Measurements from ENCODE around the gene ARL4D.
"Not testable (repeated sequence)": the region's sequence is repeated elsewhere in the genome, so short reads cannot be mapped to it uniquely, and the experiment has no call there.

The ARL4D gene

DNA sequence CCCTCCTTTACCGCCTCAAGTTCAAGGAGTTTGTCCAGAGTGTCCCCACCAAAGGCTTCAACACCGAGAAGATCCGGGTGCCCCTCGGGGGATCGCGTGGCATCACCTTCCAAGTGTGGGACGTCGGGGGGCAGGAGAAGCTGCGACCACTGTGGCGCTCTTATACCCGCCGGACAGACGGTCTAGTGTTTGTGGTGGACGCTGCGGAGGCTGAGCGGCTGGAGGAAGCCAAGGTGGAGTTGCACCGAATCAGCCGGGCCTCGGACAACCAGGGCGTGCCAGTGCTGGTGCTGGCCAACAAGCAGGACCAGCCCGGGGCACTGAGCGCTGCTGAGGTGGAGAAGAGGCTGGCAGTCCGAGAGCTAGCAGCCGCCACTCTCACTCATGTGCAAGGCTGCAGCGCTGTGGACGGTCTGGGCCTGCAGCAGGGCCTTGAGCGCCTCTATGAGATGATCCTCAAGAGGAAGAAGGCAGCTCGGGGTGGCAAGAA, 1.1 kb downstream of the ARL4D start:
- no peak for DNase-seq

GRCh38 chr17:43400943-43401717, 2.3 kb downstream of the ARL4D start:
- DNase-seq = no peak

DNA sequence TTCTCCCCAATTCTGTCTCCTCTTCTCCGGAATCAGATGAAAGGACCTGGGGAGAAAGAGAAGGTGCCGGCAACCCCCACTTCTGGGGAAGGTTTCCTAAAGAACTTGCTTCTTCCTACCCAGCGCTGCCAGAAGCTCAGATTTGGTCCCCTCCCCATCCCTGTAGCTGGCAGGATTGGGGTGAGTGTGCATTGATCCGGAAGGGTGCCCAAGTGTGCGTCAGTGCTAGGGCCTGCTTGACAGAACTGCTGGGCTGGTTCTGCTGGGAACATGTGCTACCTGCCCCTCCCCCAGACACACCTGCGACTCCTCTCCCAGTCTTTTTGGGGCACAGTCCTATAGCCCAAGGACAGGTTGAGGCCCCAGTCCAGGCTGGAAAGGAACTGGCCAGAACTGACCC, 3.3 kb downstream of the ARL4D start:
- no peak for DNase-seq

DNA sequence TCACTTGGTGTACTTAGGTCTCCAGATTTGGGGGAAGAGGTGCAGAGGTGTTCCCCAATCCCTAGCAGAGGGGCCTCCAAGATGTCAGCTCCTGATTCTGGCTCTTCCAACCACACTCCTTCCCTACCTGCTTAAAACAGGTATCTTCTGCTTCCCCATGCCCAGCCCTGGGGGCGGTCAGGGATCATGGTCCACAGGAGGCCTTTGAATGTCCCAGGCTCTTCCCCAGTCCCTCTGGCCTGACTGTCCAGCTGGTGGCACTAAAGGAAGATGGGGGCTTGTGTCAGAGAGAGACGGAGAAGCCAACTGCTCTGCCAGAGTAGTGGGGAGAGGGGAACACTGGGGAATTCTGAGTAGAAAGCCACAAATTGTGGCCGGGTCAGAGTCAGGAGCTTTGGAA, 3.8 kb downstream of the ARL4D start:
- no peak for DNase-seq

DNA sequence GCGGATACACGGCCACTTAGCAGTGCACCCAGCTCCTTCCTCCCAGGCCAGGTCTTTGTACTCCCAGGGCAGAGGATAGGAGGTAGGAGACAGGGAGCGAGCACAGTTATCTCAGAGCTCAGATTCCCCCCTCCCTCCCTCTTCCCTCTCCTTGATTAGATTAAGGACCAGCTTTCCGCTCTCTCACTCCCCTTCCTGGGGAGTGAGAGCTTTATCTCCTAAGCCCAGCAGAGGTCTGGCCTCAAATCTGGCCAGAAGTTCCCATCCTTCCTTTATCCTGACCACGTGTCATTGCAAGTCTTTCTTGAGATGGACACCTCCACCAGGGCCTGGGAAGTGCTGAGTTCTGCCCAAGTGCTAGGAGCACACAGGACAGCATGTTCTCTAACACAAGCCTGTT, 5.1 kb downstream of the ARL4D start:
- DNase-seq = no peak

DNA sequence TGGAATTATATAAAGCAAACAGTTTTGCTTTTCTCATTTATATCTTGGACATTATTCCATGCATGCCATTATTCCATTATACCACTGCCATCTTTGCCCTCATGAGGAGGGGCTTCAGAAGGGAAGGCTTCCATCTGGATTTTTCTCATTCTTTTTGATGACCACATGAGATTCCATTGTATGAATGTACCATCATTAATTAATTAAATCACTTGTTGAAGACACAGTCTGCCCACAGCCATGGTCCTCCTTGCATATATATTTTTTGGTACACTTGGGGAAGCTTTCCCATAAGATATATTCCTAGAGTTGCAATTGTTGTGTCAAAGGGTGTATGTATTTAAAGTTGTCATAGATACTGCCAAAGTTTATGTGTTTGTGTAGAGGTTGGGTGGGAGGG, 7.1 kb downstream of the ARL4D start:
- DNase-seq = no peak

- DNase-seq = no peak
Observed at GRCh38 chr17:43406676-43407645, 8.2 kb downstream of the ARL4D start.

DNA sequence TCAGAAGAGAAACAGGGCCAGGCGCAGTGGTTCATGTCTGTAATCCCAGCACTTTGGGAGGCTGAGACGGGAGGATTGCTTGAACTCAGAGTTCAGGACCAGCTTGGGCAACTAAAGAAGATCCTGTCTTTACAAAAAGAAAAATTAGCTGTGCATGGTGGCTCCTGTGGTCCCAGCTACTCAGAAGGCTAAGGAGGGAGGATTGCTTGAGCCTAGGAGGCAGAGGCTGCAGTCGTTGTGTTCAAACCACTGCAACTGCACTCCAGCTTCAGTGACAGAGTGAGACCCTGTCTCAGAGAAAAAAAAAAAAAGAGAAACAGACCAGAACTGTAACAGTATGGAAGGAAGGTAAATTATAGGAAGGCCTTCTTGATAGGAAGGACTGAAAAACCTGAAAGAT, 10.3 kb downstream of the ARL4D start:
- no peak for DNase-seq

- no peak for DNase-seq
Observed at GRCh38 chr17:43410557-43411368, 12.0 kb downstream of the ARL4D start.

GRCh38 chr17:43411369-43411677, 12.5 kb downstream of the ARL4D start:
- DNase-seq = no peak

- DNase-seq = no peak
Observed at GRCh38 chr17:43411749-43412148, 13.0 kb downstream of the ARL4D start.

- DNase-seq = no peak
Observed at GRCh38 chr17:43412166-43412565, 13.4 kb downstream of the ARL4D start.

DNA sequence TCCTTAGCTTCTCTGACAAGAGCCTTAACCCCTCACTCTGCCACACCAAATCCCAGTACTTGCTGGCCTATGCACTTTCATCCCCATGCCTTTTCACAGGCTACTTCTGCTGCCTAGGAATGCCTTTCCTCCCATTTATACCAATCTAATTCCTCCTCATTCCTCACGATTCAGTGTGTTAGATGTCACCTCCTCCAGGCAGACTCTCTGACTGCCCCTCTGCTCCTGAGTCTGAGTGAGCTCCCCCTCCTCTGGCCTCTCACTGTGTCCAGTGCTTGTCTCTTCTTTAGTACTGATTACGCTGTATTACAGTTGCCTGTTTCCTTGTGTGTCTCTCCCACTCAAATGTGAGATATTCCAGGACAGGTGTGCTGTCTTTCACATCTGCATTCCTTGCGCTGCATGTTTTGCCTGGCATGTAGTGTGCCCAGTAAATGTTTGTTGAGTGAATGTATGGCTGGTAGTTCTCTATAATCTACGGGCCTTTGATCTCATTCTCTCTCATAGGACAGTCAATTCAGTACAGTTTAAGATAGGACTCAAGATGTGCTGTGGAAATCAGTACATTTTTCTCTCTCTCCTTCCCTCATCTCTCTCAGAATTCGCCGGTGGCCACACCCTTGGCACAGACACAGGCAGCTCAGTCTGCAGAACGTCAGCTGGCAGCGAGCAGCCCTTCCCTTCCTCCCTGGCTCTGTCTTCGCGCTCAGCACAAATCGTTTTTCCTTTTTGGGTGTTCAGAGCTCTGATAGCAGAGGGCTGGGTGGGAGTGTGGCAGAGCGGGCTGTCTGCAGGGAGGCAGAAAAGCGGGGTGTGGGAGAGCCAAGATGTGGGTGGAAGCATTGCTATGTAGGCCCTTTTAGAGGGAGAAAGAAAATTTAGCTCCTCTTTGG, 18.5 kb downstream of the ARL4D start:
- no peak for DNase-seq

DNA sequence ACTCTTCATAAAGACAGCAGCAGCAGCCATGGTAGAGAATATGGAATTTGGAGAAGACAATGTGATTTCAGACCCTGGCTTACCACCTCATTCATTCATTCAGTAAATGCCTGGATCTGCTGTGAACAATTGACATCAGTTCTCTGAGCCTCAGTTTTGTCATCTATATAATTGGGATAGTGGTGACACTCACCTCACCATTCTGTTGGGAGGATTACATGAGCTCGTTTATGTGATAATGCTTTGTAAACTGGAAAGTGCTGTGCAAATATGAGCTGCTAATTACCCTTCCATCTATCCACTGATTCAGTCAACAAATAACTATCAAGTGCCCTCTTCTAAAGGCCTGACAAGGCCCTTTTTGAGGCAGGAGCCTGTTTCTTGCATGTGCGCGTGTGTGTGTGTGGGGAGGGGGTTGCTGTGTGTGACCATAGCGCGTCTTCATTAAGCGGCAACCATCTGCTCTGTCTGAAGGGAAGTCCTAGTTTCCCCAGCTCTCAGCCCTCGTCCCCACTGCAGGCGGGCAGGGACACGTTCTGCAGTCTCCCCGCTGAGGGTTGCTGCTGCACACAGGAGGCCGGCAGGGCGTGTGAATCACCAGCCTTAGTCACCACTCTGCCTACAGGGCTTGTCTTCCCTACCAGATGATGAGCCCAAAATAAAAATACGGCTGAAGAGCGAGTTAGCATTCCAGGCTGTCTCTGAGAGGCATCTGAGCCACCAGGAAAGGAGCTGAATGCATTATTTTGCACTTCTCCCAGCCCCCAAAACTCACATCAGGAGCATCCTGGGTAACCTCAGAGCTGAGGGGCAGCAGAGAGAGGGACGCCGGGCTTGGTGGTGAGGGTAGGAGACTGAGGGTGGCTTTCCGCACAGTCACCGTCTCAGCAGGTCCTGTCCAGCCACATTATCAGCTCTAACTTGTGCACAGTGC, 19.9 kb downstream of the ARL4D start:
- peak in 1 of 2 donors; percentile 11 for DNase-seq

DNA sequence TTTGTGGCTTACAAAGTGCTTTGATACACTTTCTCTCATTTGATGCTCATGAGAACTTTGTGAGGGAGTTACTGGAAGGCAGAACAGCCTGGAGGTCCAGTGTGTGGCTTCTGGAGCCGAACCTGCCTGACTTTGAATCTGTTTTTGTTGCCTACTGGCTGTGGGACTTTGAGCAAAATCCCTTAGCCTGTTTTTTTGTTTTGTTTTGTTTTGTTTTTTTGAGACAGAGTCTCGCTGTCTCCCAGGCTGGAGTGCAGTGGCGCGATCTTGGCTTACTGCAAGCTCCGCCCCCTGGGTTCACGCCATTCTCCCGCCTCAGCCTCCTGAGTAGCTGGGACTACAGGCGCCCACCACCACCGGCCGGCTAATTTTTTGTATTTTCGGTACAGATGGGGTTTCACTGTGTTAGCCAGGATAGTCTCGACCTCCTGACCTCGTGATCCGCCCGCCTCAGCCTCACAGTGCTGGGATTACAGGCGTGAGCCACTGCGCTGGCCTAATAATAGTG, 20.6 kb downstream of the ARL4D start:
- DNase-seq = not testable (repeated sequence)

DNA sequence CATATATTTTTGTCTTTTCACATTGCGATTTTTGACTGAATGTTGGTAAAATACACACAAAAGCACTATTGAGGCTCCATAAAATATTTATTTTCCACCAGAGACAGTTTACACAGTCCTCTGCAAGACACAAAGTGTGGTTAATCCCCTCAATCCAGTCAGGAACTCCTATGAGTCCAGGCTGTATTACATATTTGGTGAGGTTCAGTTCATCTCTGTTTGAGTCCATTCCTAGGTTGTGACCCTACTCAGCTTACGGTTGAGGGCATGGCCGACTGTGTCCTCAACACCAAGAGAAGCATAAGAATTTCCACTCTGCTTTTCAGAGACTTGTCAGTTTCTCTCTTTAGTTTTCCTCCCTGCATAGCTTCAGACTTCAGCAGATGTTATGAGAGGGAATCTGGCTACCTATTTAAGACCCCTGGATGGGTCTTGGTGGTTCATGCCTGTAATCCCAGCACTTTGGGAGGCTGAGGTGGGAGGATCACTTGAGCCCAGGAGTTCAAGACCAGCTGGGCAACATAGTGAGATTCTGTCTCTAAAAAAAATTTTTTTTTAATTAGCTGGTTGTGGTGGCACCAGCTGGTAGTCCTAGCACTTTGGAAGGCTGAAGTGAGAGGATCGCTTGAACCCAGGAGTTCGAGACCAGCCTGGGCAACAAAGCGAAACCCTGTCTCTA, 25.1 kb downstream of the ARL4D start:
- no peak for DNase-seq

DNA sequence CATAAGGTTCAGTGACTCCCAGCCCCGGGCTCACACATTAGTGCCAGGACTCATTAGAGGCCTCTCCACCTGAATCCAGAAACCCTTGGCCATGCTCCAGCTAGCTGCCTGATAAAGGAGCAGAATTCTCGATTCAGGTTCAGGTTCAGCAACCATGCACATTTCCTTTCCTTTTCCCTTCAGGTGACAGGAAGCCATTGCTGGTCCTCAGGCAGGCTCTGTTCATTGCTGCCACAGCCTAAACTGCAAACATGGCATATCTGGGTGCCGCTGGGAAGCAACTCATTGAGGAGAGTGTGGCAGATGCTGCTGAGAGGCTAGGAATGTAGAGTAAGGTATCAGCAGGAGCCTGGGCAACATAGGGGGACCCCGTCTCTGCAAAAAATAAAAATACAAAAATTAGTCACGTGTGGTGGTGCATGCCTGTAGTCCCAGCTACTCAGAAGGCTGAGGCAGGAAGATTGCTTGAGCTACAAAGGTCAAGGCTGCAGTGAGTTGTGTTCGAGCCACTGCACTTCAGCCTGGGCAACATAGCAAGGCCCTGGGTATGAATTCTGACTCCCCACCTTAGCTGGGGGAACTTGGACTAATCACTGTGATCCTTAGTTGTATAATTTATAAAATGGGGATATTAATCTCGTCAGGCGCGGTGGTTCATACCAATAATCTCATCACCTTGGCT, 28.7 kb downstream of the ARL4D start:
- DNase-seq = no peak

GRCh38 chr17:43428524-43428923, 29.7 kb downstream of the ARL4D start:
- DNase-seq = no peak

- DNase-seq = no peak
Observed at GRCh38 chr17:43430936-43431713, 32.3 kb downstream of the ARL4D start.

All from CD4-positive, alpha-beta T cell treated with Interleukin-1 beta for 1 hour (primary cell).